NCI-H2171 (cell line): Measurements from ENCODE around the gene LAMTOR4.
"Not testable (repeated sequence)": the region's sequence is repeated elsewhere in the genome, so short reads cannot be mapped to it uniquely, and the experiment has no call there.

Source experiments
- DNase-seq: peaks from one replicate; lab custom pipeline; 2025; lab: John Stamatoyannopoulos, UW

The LAMTOR4 gene

GRCh38 chr7:100171087-100171681, 22.5 kb downstream of the LAMTOR4 start:
- no peak for DNase-seq

GRCh38 chr7:100171840-100172239, 23.1 kb downstream of the LAMTOR4 start:
- no peak for DNase-seq

GRCh38 chr7:100173806-100174495, 25.2 kb downstream of the LAMTOR4 start:
- DNase-seq: no peak

GRCh38 chr7:100174582-100174981, 25.9 kb downstream of the LAMTOR4 start:
- DNase-seq: no peak

- no peak for DNase-seq
Observed at GRCh38 chr7:100175296-100175935, 26.7 kb downstream of the LAMTOR4 start.

GRCh38 chr7:100176096-100177044, 27.7 kb downstream of the LAMTOR4 start:
- no peak for DNase-seq

- peak; percentile 92 for DNase-seq
Observed at GRCh38 chr7:100177045-100178001, 28.6 kb downstream of the LAMTOR4 start, which contains the start of the genes GPC2 and STAG3. Gene GPC2, minus strand, starts transcription at chr7:100177381. Its CDS starts 182 bp downstream, at chr7:100177199. Gene STAG3, plus strand, starts transcription at chr7:100177918. Its CDS starts 2,639 bp downstream, at chr7:100180557.

- not testable (repeated sequence) for DNase-seq
Observed at GRCh38 chr7:100180084-100180483, 31.4 kb downstream of the LAMTOR4 start.

- DNase-seq: not testable (repeated sequence)
Observed at GRCh38 chr7:100182616-100183015, 33.9 kb downstream of the LAMTOR4 start.

GRCh38 chr7:100183090-100183489, 34.4 kb downstream of the LAMTOR4 start:
- not testable (repeated sequence) for DNase-seq

- DNase-seq: peak; percentile 34
Observed at GRCh38 chr7:100185726-100186125, 37.0 kb downstream of the LAMTOR4 start.

GRCh38 chr7:100189061-100189460, 40.3 kb downstream of the LAMTOR4 start:
- DNase-seq: no peak

- no peak for DNase-seq
Observed at GRCh38 chr7:100190048-100190711, 41.5 kb downstream of the LAMTOR4 start.

GRCh38 chr7:100191775-100192174, 43.1 kb downstream of the LAMTOR4 start:
- no peak for DNase-seq

- not testable (repeated sequence) for DNase-seq
Observed at GRCh38 chr7:100192281-100192862, 43.7 kb downstream of the LAMTOR4 start.

GRCh38 chr7:100192969-100193368, 44.3 kb downstream of the LAMTOR4 start:
- no peak for DNase-seq

- no peak for DNase-seq
Observed at GRCh38 chr7:100195222-100195621, 46.5 kb downstream of the LAMTOR4 start.

GRCh38 chr7:100195901-100196322, 47.2 kb downstream of the LAMTOR4 start:
- not testable (repeated sequence) for DNase-seq

- no peak for DNase-seq
Observed at GRCh38 chr7:100198266-100198665, 49.5 kb downstream of the LAMTOR4 start.

GRCh38 chr7:100200693-100201092, 52.0 kb downstream of the LAMTOR4 start:
- DNase-seq: no peak
